Left kidney (tissue), 2 donors: ENCODE measurements around the gene PRXL2B. TPM values are rescaled to one million over a fixed set of nuclear protein-coding genes. Genes with fewer than 3 reads are reported as not detected.

Experiments used
- DNase-seq: peaks from one replicate; pipeline ENCODE4 v3.0.0-alpha.2; 2013
- polyA plus RNA-seq: library from polyadenylated mRNA; unstranded; fragments of 120-200 nt; gene quantifications from one replicate; pipeline ENCODE4 v1.2.1, GENCODE V29; 2013; ENCODE audit not compliant: insufficient read length

Gene PRXL2B
- polyA plus RNA-seq, 1 donor: 35.4 TPM

GRCh38 chr1:2585318-2586092, 1.1 kb upstream of the PRXL2B start:
- no peak for DNase-seq

DNA sequence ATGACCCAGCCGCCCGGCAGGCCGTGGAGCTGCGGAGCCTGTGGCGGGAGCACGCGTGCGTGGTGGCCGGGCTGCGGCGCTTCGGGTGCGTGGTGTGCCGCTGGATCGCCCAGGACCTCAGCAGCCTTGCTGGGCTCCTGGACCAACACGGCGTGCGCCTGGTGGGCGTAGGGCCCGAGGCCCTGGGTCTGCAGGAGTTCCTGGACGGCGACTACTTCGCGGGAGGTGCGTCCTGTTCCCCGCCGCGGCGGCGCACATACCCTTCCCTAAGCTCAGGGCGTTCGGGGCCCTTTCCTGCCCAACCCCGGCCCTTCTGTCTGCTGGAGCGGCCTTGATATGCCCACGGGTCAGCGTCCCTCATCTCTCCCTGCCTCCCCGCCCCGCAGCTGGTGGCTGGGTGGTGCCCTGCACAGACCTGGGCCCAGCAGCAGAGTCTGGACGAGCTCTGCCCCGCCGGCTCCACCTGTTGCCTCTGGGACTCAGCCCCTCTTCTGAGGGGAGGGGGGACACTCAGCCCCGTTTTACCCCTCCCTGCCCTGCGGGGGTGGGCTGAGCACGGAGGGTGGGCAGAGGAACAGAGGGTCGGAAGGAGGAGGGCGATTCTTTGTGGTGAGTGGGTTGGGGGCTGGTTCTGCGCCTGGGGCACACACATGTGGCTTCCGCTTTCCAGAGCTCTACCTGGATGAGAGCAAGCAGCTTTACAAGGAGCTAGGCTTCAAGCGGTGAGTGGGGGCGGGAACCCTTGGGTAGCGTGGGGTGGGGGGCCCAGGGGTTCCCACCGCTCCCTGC, 688 bp downstream of the PRXL2B start:
- DNase-seq: no peak

- no peak for DNase-seq
Measured at GRCh38 chr1:2587860-2588571, 1.4 kb downstream of the PRXL2B start.

DNA sequence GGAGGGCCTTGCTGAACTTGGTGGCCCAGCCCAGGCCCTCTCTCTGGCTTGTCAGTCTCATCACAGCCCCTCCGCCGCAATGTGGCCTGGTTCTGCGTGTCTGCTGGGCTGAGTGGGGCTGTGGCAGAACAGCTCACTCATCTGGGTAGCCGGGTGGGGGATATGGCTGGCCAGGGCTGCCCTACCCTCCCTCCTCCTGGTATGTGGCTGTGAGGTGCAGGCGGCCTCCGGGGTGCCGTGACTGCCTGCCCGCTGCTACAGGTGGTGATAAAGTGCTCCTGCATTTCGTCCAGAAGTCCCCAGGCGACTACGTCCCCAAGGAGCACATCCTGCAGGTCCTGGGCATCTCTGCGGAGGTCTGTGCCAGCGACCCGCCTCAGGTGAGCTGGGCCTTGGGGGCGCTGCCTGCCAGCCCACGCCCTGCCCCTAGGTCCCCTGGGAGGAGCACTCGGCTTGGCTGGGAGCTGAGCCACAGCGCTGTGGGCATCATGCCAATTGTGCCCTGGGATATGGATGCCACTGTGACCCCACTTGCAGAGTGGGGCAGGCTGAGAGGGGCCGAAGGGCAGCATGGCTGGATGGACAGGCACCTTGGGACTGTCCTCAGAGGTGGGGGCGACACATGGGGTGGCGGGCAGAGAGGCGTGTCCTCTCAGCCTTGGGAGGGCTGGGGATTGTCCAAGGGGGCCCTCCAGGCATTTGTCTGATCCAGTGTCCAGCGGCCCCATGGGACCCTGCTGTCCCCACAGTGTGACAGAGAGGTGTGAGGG, 2.3 kb downstream of the PRXL2B start:
- DNase-seq: no peak

GRCh38 chr1:2589431-2590232, 3.1 kb downstream of the PRXL2B start:
- DNase-seq: no peak

- no peak for DNase-seq
Measured at GRCh38 chr1:2590233-2591141, 3.9 kb downstream of the PRXL2B start.

DNA sequence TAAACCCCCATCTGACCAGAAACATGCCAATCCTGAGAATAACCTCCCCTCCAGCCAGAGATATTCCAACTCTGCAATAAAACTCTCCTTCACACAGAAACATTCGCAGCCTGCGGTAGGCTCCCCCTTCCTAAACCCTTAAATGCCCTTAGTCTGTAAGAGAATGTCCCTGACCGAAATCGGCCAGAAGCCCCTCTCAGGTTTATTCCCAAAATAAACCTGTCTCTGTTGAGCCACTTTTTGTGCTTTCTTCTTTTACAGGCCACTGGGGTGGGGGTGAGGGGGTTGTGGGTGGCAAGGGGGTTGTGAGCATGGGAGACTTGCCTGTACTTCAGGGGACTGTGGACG, 4.6 kb downstream of the PRXL2B start:
- no peak for DNase-seq

DNA sequence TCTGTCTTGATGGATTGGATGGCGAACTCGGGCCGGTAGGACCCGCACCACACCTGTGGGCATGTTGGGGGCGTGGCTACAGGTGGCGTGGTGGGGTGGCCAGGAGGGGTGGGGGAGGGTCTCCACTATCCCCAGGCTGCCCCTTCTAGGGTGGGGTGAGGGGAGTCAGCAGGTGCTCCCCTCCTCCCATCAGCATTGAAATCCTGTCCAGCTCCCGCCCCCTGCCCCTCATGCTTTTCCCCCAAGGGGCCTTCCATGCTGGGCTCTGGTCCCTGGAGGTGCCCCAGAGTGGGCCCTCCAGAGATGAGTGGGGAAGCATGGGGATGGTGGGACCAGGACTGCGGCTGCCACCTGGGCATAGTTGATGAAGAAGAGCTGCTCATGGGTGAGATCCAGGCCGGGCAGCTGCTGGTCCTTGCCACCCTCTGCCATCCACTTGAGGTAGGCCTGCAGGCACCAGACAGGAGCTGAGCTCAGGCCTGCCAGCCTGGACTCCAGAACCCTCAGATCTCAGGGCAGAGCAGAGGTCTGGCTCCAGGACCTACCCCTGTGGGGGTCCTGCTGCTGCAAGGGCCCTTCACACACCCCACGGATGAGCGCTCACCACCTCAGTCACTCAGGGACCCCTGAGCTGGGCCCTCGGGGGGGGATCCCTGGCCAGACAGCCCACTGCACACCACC, 5.1 kb downstream of the PRXL2B start:
- DNase-seq: no peak

DNA sequence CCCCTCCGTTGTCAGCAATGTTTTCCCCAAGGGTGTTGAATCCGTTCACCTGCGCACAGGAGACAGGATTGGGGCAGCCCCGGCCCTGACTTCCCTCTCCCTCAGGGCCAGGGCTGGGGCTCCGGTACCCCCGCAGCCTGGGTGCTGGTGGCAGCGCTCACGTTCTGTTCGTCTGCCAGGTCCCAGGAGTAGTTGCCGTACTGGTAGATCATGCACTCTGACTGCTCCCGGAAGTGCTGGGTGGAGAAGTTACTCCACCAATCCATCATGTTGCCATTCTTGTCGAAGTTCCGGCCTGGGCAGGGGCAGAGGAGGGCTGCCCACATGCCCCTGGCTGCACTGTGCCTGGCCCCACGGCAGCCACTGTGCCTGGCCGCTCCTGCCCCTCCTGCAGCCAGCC, 6.1 kb downstream of the PRXL2B start:
- DNase-seq: no peak

DNA sequence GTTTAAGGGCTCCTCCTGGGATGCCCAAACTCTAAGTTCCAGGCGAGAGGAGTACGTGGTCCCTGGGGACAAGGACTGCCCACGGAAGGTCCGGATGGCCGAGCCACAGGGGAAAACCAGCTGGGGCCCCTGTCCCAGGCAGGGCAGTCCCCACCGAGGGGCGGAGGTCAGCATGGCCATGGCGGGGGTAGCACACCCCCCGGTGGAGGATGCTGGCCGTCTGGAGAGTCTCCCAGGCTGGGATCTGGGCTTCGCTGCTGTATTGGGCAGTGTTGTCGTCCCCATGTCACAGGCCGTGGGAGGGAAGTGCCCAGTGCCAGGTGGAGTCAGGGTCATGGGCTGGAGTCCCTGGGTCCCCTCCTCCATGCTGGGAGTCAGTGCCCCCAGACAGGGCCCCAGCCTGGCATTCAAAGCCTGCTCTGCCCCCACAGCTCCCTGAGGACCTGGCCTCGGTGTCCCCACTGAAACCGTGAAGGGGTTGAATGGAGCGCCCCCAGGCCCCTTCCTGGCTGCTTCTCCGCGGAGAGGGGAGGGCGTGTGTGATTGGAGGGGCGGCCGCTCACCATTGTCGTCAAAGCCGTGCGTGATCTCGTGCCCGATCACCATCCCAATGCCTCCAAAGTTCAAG, 6.8 kb downstream of the PRXL2B start:
- DNase-seq: no peak

GRCh38 chr1:2594001-2594640, 7.5 kb downstream of the PRXL2B start:
- DNase-seq: no peak

DNA sequence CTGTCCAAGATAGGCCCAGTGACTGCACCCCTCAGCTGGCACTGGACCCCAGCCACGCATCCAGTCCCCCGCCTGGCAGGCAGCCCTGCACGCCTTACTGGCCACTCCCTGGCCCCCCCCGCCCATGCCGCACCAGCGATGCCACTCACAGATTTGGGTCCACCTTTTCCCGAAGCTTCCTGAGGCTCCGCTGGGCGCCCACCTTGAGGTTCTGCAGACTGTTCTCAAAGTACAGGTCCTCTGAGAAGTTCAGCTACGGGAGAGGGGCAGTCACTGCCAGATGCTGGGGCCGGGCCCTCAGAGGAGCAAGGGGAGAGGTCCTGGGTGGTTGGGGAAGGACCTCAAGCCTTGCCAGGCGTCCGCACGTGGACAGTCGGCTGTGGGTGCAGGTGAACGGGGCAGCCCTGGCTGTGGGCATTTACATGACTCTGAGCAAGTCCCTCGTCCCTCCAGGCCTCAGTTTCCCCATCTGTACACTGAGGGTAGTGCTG, 8.1 kb downstream of the PRXL2B start:
- no peak for DNase-seq

DNA sequence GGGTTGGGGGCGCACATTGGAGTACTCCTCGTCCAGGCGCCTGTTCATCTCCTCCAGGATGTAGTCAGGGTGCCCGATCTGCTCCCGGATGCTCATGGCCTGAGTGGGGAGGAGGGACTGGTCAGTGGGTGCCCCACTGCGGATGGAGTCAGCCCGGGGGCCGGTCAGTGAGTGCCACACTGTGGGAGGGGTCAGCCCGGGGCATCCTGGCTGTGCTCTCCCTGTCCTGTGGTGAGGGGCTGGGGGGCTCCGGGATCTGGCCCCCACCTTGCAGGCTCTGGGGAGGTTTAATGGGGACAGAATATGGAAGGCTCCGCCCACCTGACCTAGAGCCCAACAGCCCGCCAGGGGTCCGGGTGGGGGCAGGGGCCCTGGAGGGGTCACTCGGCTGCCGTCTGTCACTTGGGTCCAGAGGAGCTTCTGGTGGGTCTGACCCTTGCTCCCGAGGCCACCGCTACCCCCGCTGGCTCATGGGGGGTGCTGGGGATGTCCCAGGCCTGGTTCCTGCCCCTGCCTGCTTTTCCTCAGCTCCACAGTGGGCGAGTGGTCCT, 8.8 kb downstream of the PRXL2B start:
- DNase-seq: no peak

DNA sequence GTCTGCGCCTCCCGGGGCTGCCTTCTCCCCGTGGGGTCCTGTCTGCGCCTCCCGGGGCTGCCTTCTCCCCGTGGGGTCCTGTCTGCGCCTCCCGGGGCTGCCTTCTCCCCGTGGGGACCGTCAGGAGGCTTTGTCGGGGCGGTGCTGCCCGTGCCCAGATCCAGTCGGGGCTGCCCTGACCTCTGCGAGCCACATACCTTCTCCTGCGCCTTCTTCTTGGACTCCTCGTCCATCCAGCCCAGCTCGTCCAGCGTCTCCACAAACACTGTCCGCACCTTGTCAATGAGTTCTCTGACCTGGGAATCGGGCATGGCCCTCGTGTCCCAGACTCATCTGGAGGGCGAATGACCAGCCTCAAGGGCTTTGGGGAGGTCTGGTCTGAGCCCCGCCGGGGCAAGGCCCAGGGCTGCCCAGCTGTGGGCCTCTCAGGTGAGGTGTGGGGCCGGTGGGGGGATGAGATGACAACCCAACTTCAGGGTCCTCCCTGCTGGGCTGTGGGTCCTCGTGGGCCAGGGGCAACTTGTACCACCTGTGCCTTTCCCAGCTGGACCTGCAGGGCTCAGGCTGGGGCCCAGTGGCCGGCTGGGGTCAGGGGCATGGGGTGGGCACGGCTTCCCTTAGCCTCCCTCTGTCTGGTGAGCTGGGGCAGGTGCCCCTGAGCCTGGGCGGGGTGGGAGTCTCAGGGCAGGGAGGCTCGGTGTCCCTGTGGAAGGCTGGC, 9.4 kb downstream of the PRXL2B start:
- no peak for DNase-seq

DNA sequence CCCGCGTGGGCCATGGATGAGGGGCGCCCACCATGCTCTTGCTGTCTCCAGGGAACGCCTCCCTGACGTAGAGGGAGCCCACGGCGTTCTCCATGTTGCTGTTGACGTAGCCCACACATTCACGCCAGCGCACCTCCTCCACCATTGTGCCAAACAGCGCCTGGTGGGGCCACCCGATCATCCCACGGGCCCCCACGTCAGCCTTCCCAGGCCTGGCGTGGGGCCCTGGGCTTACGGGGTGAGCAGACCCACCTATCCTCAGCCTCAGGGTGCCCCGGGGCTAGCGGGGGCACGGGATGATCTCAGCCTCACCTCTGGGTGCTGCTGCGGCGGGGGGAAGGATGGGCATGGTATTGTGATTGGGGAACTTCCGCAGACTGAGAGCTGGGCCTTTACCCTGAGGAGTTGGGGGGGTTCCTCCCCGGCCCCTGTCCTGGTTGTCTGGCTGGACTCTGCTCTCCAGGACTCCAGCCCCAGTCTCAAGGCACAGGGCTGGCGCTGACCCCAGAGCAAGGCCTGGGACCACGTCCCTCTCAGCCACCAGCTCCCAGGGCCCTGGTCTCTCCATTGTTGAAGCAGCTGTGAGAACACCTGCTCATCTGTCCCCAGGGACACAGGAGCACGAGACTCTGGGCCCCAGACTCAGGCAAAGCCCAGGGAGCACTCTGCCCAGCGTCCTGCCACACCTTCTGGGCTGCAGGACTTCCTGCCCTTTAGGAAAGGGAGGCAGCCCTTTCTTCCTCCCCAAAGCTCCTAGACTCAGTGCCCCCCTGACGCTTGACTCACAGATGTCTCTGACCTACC, 10.2 kb downstream of the PRXL2B start:
- DNase-seq: no peak
